WTC11 (cell line): ENCODE results near the gene NID2. TPM values are rescaled to one million over a fixed set of nuclear protein-coding genes. Genes with fewer than 3 reads are reported as not detected.

ENCODE experiments used
- ATAC-seq: fragments of 200-7000 bp; cut with Tn5 transposase; 2 replicates; pipeline ENCODE4 v1.10.0; 2021; ENCODE audit warnings: mild to moderate bottlenecking, moderate library complexity
- CTCF ChIA-PET: fragments of 300-600 bp; sonication (Branson Sonifier 250); formaldehyde crosslinking; loops from one replicate; lab custom pipeline; 2021; ENCODE audit warnings: antibody characterized with exemption; lab: Charles Lee
- POLR2A ChIA-PET: fragments of 350-600 bp; sonication (Branson Sonifier 250); formaldehyde crosslinking; loops from one replicate; lab custom pipeline; 2021; ENCODE audit warnings: antibody characterized with exemption; lab: Charles Lee
- DNase-seq: peaks from one replicate; pipeline ENCODE4 v3.0.0; 2021; ENCODE audit warnings: low spot score
- H3K27ac Mint-ChIP-seq: 2 replicates; pipeline ENCODE4 v1.8.0; 2021; ENCODE audit warnings: mixed read lengths
- H3K27me3 Mint-ChIP-seq: 2 replicates; pipeline ENCODE4 v1.8.0; 2021; ENCODE audit warnings: low read depth, mild to moderate bottlenecking, moderate library complexity, mixed read lengths
- H3K36me3 Mint-ChIP-seq: 2 replicates; pipeline ENCODE4 v1.8.0; 2021; ENCODE audit warnings: mixed read lengths
- H3K4me1 Mint-ChIP-seq: 2 replicates; pipeline ENCODE4 v1.8.0; 2022; ENCODE audit warnings: mixed read lengths
- H3K4me3 Mint-ChIP-seq: 2 replicates; pipeline ENCODE4 v1.8.0; 2021; ENCODE audit warnings: mild to moderate bottlenecking, moderate library complexity, mixed read lengths
- H3K9me3 Mint-ChIP-seq: 2 replicates; pipeline ENCODE4 v1.8.0; 2021; ENCODE audit warnings: mixed read lengths
- ATF3 ChIP-seq: sonication (generic); formaldehyde crosslinking; conservative IDR thresholded peaks from 2 replicates; pipeline ENCODE4 v1.8.1; 2022; ENCODE audit warnings: mild to moderate bottlenecking, missing genetic modification reagents
- E2F5 ChIP-seq: sonication (generic); formaldehyde crosslinking; IDR thresholded peaks from 2 replicates; pipeline ENCODE4 v1.8.1; 2022; ENCODE audit warnings: mild to moderate bottlenecking, moderate library complexity, missing genetic modification reagents
- ERG ChIP-seq: fragments of 250-450 bp; sonication (Bioruptor Pico); IDR thresholded peaks from 2 replicates; pipeline ENCODE4 v1.8.0; 2021; ENCODE audit warnings: mild to moderate bottlenecking
- GTF2I ChIP-seq: fragments of 250-450 bp; sonication (Bioruptor Pico); conservative IDR thresholded peaks from 2 replicates; pipeline ENCODE4 v1.4.0; 2021; ENCODE audit warnings: mild to moderate bottlenecking
- HMGA2 ChIP-seq: fragments of 250-450 bp; sonication (Bioruptor Pico); IDR thresholded peaks from 2 replicates; pipeline ENCODE4 v1.4.0; 2021; ENCODE audit warnings: mild to moderate bottlenecking, moderate library complexity
- NFE2L1 ChIP-seq: sonication (generic); formaldehyde crosslinking; IDR thresholded peaks from 2 replicates; pipeline ENCODE4 v1.8.1; 2023; ENCODE audit warnings: missing genetic modification reagents
- SMAD3 ChIP-seq: sonication (generic); formaldehyde crosslinking; IDR thresholded peaks from 2 replicates; pipeline ENCODE4 v1.8.0; 2022; ENCODE audit warnings: missing genetic modification reagents, mild to moderate bottlenecking, borderline replicate concordance
- ZNF121 ChIP-seq: sonication (generic); formaldehyde crosslinking; IDR thresholded peaks from 2 replicates; pipeline ENCODE4 v1.8.0; 2023; ENCODE audit warnings: missing genetic modification reagents
- ZNF671 ChIP-seq: fragments of 250-450 bp; sonication (Bioruptor Pico); IDR thresholded peaks from 2 replicates; pipeline ENCODE4 v1.8.0; 2021; ENCODE audit warnings: mild to moderate bottlenecking
- total RNA-seq: library from RNA; stranded (reverse); gene quantifications from 3 replicates; pipeline ENCODE4 v1.2.3, GENCODE V29; 2021
- TF ChIP-seq, protein P1 (sequence below): sonication (generic); formaldehyde crosslinking; IDR thresholded peaks from 2 replicates; pipeline ENCODE4 v1.8.0; 2023; ENCODE audit warnings: mild to moderate bottlenecking, missing genetic modification reagents
- TF ChIP-seq, protein P2 (sequence below): sonication (generic); formaldehyde crosslinking; IDR thresholded peaks from 2 replicates; pipeline ENCODE4 v1.8.0; 2022; ENCODE audit warnings: mild to moderate bottlenecking, missing genetic modification reagents

NID2 gene
- total RNA-seq, 1 experiment from 2014 or later, result 5.4 TPM

GRCh38 chr14:52081964-52082363 is 13.1 kb upstream of the NID2 start (continued):
- TF ChIP-seq, protein P1, sequence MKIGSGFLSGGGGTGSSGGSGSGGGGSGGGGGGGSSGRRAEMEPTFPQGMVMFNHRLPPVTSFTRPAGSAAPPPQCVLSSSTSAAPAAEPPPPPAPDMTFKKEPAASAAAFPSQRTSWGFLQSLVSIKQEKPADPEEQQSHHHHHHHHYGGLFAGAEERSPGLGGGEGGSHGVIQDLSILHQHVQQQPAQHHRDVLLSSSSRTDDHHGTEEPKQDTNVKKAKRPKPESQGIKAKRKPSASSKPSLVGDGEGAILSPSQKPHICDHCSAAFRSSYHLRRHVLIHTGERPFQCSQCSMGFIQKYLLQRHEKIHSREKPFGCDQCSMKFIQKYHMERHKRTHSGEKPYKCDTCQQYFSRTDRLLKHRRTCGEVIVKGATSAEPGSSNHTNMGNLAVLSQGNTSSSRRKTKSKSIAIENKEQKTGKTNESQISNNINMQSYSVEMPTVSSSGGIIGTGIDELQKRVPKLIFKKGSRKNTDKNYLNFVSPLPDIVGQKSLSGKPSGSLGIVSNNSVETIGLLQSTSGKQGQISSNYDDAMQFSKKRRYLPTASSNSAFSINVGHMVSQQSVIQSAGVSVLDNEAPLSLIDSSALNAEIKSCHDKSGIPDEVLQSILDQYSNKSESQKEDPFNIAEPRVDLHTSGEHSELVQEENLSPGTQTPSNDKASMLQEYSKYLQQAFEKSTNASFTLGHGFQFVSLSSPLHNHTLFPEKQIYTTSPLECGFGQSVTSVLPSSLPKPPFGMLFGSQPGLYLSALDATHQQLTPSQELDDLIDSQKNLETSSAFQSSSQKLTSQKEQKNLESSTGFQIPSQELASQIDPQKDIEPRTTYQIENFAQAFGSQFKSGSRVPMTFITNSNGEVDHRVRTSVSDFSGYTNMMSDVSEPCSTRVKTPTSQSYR (CRISPR knock-in tag), result no peak
- TF ChIP-seq ERG (CRISPR knock-in tag) (no peak), GTF2I (CRISPR knock-in tag) (no peak), HMGA2 (CRISPR knock-in tag) (no peak), ZNF671 (CRISPR knock-in tag) (no peak)

- Mint-ChIP-seq H3K27ac (no peak overlapping the region), H3K4me3 (no peak overlapping the region), H3K9me3 (peaks cover 14% of the 10 kb centered on the region), H3K36me3 (peaks cover 5% of the 10 kb centered on the region), H3K27me3 (peaks cover 6% of the 10 kb centered on the region), H3K4me1 (no peaks in the 10 kb centered on the region)
- ATAC-seq (no peak), DNase-seq (no peak)
- POLR2A ChIA-PET, result interaction anchor here (1.0 to 1.1 kb wide), 2 partner anchors 8 to 9 kb away, joined by 3 read pairs; no protein-coding TSS in a partner anchor
- CTCF ChIA-PET, result interaction anchor here (1.2 to 2.4 kb wide), 3 partner anchors 9 to 85 kb away, joined by 4 to 8 read pairs (median 6); partner anchors contain the start of gene NID2
- TF ChIP-seq NFE2L1 (CRISPR knock-in tag) (no peak), SMAD3 (CRISPR knock-in tag) (no peak)
- TF ChIP-seq, protein P2, sequence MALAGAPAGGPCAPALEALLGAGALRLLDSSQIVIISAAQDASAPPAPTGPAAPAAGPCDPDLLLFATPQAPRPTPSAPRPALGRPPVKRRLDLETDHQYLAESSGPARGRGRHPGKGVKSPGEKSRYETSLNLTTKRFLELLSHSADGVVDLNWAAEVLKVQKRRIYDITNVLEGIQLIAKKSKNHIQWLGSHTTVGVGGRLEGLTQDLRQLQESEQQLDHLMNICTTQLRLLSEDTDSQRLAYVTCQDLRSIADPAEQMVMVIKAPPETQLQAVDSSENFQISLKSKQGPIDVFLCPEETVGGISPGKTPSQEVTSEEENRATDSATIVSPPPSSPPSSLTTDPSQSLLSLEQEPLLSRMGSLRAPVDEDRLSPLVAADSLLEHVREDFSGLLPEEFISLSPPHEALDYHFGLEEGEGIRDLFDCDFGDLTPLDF (CRISPR knock-in tag), result no peak
Measured at GRCh38 chr14:52080808-52081755, 12.2 kb upstream of the NID2 start.

GRCh38 chr14:52080158-52080800 is 11.4 kb upstream of the NID2 start:
- no peak for ATAC-seq
- POLR2A ChIA-PET, result interaction anchor here (1.1 kb wide), 1 partner anchor 8 kb away, joined by 3 read pairs; no protein-coding TSS in a partner anchor

More at GRCh38 chr14:52080158-52080800, 11.4 kb upstream of the NID2 start:
- no peak overlapping the region for H3K4me3 Mint-ChIP-seq
- H3K9me3 Mint-ChIP-seq, result peaks cover 11% of the 10 kb centered on the region
- no peak for TF ChIP-seq E2F5
- no peak for TF ChIP-seq ATF3 (CRISPR knock-in tag)
- no peak for TF ChIP-seq ZNF121 (CRISPR knock-in tag)
- H3K27me3 Mint-ChIP-seq, result peaks cover 6% of the 10 kb centered on the region
- H3K4me1 Mint-ChIP-seq, result no peaks in the 10 kb centered on the region
- no peak overlapping the region for H3K27ac Mint-ChIP-seq
- DNase-seq, result no peak
- H3K36me3 Mint-ChIP-seq, result peaks cover 5% of the 10 kb centered on the region
- CTCF ChIA-PET, result interaction anchor here (1.2 to 2.4 kb wide), 3 partner anchors 9 to 85 kb away, joined by 4 to 8 read pairs (median 6); partner anchors contain the start of gene NID2
